Smooth muscle cell (in vitro differentiated cells): ENCODE data around the gene APCS. TPM values are rescaled to one million over a fixed set of nuclear protein-coding genes. Genes with fewer than 3 reads are reported as not detected.

Experiments
- DNase-seq: peaks from one replicate; lab custom pipeline; 2025; ENCODE audit not compliant: unreplicated experiment; lab: John Stamatoyannopoulos, UW
- H2AFZ ChIP-seq: fragments of 200-600 bp; sonication (generic); 2 replicates; pipeline ENCODE4 v1.6.0; 2016; ENCODE audit warnings: antibody characterized with exemption, low read depth, mild to moderate bottlenecking
- H3F3A ChIP-seq: fragments of 200-600 bp; sonication (generic); 2 replicates; pipeline ENCODE4 v1.6.0; 2017; ENCODE audit warnings: antibody characterized with exemption, low read depth
- H3K27ac ChIP-seq: fragments of 200-600 bp; sonication (generic); 2 replicates; pipeline ENCODE4 v1.5.1; 2016; ENCODE audit warnings: low read depth, mild to moderate bottlenecking
- H3K27me3 ChIP-seq: fragments of 200-600 bp; sonication (generic); 2 replicates; pipeline ENCODE4 v1.6.1; 2016; ENCODE audit warnings: low read depth, mild to moderate bottlenecking
- H3K36me3 ChIP-seq: fragments of 200-600 bp; sonication (generic); 2 replicates; pipeline ENCODE4 v1.5.1; 2016; ENCODE audit warnings: low read depth
- H3K4me1 ChIP-seq: fragments of 200-600 bp; sonication (generic); 2 replicates; pipeline ENCODE4 v1.5.1; 2016; ENCODE audit warnings: low read depth
- H3K4me2 ChIP-seq: fragments of 200-600 bp; sonication (generic); 2 replicates; pipeline ENCODE4 v1.6.0; 2016; ENCODE audit warnings: mild to moderate bottlenecking
- H3K4me3 ChIP-seq: fragments of 200-600 bp; sonication (generic); 2 replicates; pipeline ENCODE4 v1.5.1; 2016; ENCODE audit warnings: mild to moderate bottlenecking
- H3K79me2 ChIP-seq: fragments of 200-600 bp; sonication (generic); 2 replicates; pipeline ENCODE4 v1.6.0; 2016; ENCODE audit warnings: low read depth, mild to moderate bottlenecking
- H3K9ac ChIP-seq: fragments of 200-600 bp; sonication (generic); 2 replicates; pipeline ENCODE4 v1.6.0; 2016; ENCODE audit warnings: low read depth
- H3K9me3 ChIP-seq: fragments of 200-600 bp; sonication (generic); replicated peaks from 2 replicates; pipeline ENCODE4 v1.5.1; 2016; ENCODE audit warnings: low read depth
- H4K20me1 ChIP-seq: fragments of 200-600 bp; sonication (generic); 2 replicates; pipeline ENCODE4 v1.6.0; 2016; ENCODE audit warnings: low read depth
- WGBS: methylation state at CpG from one replicate; pipeline ENCODE4 v1.1.7; 2016; ENCODE audit warnings: low lambda C conversion rate; 5-methylcytosine and 5-hydroxymethylcytosine counted together
- polyA plus RNA-seq: library from polyadenylated mRNA; unstranded; fragments of >200 nt; fragmentation: Nextera tagmentation; extraction: Ambion mirVana; gene quantifications from 2 replicates; pipeline ENCODE4 v1.2.1, GENCODE V29; 2016
- total RNA-seq: library from RNA; depleted of rRNA; stranded (reverse); fragments of >200 nt; gene quantifications from 2 replicates; pipeline ENCODE4 v1.2.3, GENCODE V29; 2014
- TF ChIP-seq, protein P1 (sequence below): fragments of 200-600 bp; sonication (generic); IDR thresholded peaks from 2 replicates; pipeline ENCODE4 v1.5.1; 2017; ENCODE audit warnings: borderline replicate concordance, mild to moderate bottlenecking, antibody characterized with exemption; ENCODE audit not compliant: insufficient read depth, poor library complexity, severe bottlenecking

Gene APCS
- total and polyA plus RNA-seq, 2 experiments from 2014 or later: not detected

DNA sequence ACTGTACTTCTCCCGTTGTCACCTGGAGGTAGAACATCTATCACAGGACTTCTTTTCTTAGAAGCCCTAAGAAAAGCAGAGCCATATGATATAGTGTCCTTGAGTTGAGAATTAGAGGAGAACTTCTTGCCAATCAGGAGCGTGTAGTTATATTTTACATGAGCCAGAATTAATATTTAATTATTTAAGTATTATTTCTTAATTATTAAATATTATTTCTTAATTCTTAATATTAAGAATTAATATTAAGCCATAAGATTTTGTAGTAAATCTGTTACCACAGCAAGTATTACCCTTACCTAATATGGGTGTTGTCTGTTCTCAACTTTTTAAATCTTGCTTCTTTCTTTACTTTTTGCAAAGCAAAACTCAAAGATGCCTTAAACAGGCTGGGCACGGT lies 10.2 kb upstream of the APCS start:
- no peak for DNase-seq
- Histone ChIP-seq H3K9ac (no peak overlapping the region), H3K36me3 (no peaks in the 10 kb centered on the region), H3K9me3 (peaks cover 7% of the 10 kb centered on the region), H3K4me2 (no peak overlapping the region), H3K79me2 (no peaks in the 10 kb centered on the region), H3K4me1 (no peaks in the 10 kb centered on the region), H2AFZ (no peak overlapping the region), H3F3A (no peaks in the 10 kb centered on the region), H4K20me1 (no peaks in the 10 kb centered on the region), H3K27me3 (no peaks in the 10 kb centered on the region), H3K27ac (no peak overlapping the region), H3K4me3 (no peak overlapping the region)
- TF ChIP-seq, protein P1, sequence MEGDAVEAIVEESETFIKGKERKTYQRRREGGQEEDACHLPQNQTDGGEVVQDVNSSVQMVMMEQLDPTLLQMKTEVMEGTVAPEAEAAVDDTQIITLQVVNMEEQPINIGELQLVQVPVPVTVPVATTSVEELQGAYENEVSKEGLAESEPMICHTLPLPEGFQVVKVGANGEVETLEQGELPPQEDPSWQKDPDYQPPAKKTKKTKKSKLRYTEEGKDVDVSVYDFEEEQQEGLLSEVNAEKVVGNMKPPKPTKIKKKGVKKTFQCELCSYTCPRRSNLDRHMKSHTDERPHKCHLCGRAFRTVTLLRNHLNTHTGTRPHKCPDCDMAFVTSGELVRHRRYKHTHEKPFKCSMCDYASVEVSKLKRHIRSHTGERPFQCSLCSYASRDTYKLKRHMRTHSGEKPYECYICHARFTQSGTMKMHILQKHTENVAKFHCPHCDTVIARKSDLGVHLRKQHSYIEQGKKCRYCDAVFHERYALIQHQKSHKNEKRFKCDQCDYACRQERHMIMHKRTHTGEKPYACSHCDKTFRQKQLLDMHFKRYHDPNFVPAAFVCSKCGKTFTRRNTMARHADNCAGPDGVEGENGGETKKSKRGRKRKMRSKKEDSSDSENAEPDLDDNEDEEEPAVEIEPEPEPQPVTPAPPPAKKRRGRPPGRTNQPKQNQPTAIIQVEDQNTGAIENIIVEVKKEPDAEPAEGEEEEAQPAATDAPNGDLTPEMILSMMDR: no peak
- WGBS: 82% methylated on average over 3 of the region's 3 CpGs

DNA sequence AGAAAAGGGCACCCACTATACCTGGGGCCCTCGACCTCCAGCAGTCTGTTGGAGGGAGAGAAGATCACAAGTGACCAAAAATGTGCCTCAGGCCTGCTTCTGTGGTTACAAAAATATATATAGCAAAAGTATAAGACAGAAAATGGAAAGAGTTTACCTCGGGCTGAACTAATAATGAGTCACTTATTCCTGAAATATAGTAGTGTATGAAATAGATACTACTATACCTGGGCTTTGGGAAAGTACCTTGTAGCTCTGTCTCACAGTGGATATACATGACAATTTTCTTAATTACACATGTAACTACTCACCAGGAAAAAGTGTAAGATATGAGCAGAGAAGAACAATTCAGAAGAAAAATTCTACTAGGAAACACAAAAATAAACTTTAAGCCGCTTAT lies 7.3 kb upstream of the APCS start:
- H3F3A ChIP-seq: no peaks in the 10 kb centered on the region
- H3K4me1 ChIP-seq: no peaks in the 10 kb centered on the region
- H3K9me3 ChIP-seq: peaks cover 12% of the 10 kb centered on the region
- no peaks in the 10 kb centered on the region for H3K36me3 ChIP-seq
- DNase-seq: no peak
- no peaks in the 10 kb centered on the region for H3K79me2 ChIP-seq
- no peak overlapping the region for H3K4me3 ChIP-seq
- TF ChIP-seq, protein P1: no peak
- H2AFZ ChIP-seq: no peak overlapping the region
- H3K27ac ChIP-seq: no peak overlapping the region
- H3K27me3 ChIP-seq: no peaks in the 10 kb centered on the region
- H3K9ac ChIP-seq: no peak overlapping the region
- H4K20me1 ChIP-seq: no peaks in the 10 kb centered on the region
- H3K4me2 ChIP-seq: no peak overlapping the region
- 42% methylated on average over 3 of the region's 3 CpGs for WGBS

GRCh38 chr1:159581422-159581821 lies 6.2 kb upstream of the APCS start:
- WGBS: 41% methylated on average over 1 of the region's 1 CpG
- Histone ChIP-seq H3K36me3 (no peaks in the 10 kb centered on the region), H3K27ac (no peak overlapping the region), H3K4me2 (no peak overlapping the region), H3K79me2 (no peaks in the 10 kb centered on the region), H4K20me1 (no peaks in the 10 kb centered on the region), H3K9ac (no peak overlapping the region), H3K27me3 (no peaks in the 10 kb centered on the region), H3K4me1 (no peaks in the 10 kb centered on the region), H3K4me3 (no peak overlapping the region), H2AFZ (no peak overlapping the region), H3K9me3 (peaks cover 12% of the 10 kb centered on the region), H3F3A (no peaks in the 10 kb centered on the region)
- TF ChIP-seq, protein P1: no peak
- DNase-seq: no peak

DNA sequence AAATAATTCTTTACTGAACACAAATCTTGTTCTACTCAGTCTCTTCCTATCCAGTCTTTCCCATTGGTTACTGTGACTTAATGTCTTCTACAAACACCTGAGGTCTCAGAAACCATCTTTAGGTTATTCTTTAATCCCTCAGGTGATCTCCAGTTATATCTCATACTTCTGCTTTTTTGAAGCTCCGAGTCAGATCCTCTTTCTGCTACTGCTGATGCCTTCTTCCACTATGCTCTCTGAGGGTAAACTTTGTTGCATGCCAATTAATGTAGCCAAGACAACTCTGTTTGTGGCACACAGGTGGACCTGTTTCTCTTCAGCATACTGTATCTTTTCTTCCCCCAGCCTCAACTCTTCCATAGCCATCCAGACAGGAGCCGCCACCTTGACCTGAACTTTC lies 3.1 kb upstream of the APCS start:
- no peaks in the 10 kb centered on the region for H3K36me3 ChIP-seq
- TF ChIP-seq, protein P1: no peak
- no peak for DNase-seq
- H3K9me3 ChIP-seq: peaks cover 16% of the 10 kb centered on the region
- H3K27ac ChIP-seq: no peak overlapping the region
- H3K79me2 ChIP-seq: no peaks in the 10 kb centered on the region
- H3K4me3 ChIP-seq: no peak overlapping the region
- WGBS: 70% methylated on average over 2 of the region's 2 CpGs
- H2AFZ ChIP-seq: no peak overlapping the region
- no peaks in the 10 kb centered on the region for H4K20me1 ChIP-seq
- no peaks in the 10 kb centered on the region for H3K27me3 ChIP-seq
- no peak overlapping the region for H3K9ac ChIP-seq
- no peaks in the 10 kb centered on the region for H3K4me1 ChIP-seq
- no peaks in the 10 kb centered on the region for H3F3A ChIP-seq
- no peak overlapping the region for H3K4me2 ChIP-seq
